ENCODE measurements around the gene PNRC2.

PNRC2 gene

DNA sequence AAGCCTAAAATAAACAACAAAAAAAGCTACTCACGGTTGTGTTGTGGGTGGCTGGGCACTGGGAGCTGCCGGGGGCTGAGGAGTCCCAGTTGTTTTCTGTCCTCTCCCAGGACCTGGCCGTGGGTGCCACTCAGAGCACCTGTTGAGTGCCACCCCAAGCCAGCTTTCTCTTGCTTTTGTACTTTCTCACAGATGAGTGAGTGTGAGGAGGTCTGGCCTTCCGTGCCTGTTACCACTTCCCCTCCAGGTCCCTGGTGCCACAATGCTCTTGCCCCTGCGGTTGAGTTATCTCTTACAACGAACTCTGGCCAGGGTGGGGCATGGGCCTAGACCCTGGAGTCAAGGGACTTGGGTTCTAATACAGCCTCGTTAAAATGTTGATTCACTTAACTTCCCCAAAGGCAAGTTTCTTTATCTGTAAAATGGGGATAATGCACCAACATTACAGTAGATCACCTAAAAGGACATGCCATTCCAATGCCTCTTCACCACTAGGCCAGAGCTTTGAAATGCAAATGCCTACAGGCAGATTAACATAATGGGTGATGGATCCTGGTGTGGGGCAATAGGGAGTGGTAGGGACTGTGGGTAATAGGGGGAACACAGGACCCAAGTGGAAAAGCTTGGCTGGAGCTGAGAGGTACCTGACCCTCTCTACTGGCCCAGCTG is 46.3 kb upstream of the PNRC2 start, which contains the start of gene CNR2:
Gene CNR2 (minus strand): TSS at position 151 of the 669 bp plus-strand sequence. CDS start 37,745 bp downstream, outside the sequence.
- Histone ChIP-seq H4K91ac (ENCODE audit: low read length) (no peak within 1 kb of the TSS), H3K36me3 (ENCODE audit: control insufficient read depth in 1 of 2, insufficient read depth in 2 of 2, low read depth in 1 of 2, low read length in 2 of 2) (no peaks in the 10 kb centered on the region), H3K9ac (ENCODE audit: low read length) (no peak within 1 kb of the TSS), H3K9me3 (ENCODE audit: control insufficient read depth, low read length) (no peaks in the 10 kb centered on the region), H3K23ac (ENCODE audit: low read length in 2 of 2) (no peak within 1 kb of the TSS), H3K27me3 (ENCODE audit: control insufficient read depth in 1 of 2, insufficient read depth in 1 of 2, low read length in 2 of 2) (peaks cover 8 to 41% of the 10 kb centered on the region in 2 experiments), H2BK12ac (ENCODE audit: low read length in 2 of 2) (no peak within 1 kb of the TSS), H3K14ac (ENCODE audit: low read length in 2 of 2) (no peak within 1 kb of the TSS), H3K4me3 (ENCODE audit: insufficient read depth in 1 of 2, low read depth in 1 of 2, low read length in 2 of 2) (no peak within 1 kb of the TSS), H3K18ac (ENCODE audit: low read depth in 1 of 2, low read length in 2 of 2) (no peak within 1 kb of the TSS), H3K27ac (ENCODE audit: low read length, poor library complexity, severe bottlenecking) (no peak within 1 kb of the TSS), H3K4me2 (ENCODE audit: low read length, poor library complexity, severe bottlenecking) (no peak within 1 kb of the TSS), H2AK5ac (ENCODE audit: low read length, severe bottlenecking) (no peak within 1 kb of the TSS), H2BK15ac (ENCODE audit: low read depth, poor library complexity, severe bottlenecking) (no peak within 1 kb of the TSS), H2BK5ac (ENCODE audit: low read depth, low read length, poor library complexity, severe bottlenecking) (no peak within 1 kb of the TSS), H4K8ac (ENCODE audit: low read length) (no peak within 1 kb of the TSS), H2BK120ac (ENCODE audit: low read depth, low read length) (no peak within 1 kb of the TSS), H2AFZ (ENCODE audit: low read depth, low read length) (no peak within 1 kb of the TSS), H3K4ac (ENCODE audit: low read depth in 1 of 2, low read length in 2 of 2) (no peak within 1 kb of the TSS), H3K4me1 (ENCODE audit: control insufficient read depth, insufficient read depth, low read depth, low read length) (peaks cover 3% of the 10 kb centered on the region), H3K79me1 (replicated peaks; ENCODE audit: low read length, poor library complexity, severe bottlenecking) (no peaks in the 10 kb centered on the region)
- WGBS = 60% methylated on average over 7 of the region's 7 CpGs
- DNase-seq = no peak

DNA sequence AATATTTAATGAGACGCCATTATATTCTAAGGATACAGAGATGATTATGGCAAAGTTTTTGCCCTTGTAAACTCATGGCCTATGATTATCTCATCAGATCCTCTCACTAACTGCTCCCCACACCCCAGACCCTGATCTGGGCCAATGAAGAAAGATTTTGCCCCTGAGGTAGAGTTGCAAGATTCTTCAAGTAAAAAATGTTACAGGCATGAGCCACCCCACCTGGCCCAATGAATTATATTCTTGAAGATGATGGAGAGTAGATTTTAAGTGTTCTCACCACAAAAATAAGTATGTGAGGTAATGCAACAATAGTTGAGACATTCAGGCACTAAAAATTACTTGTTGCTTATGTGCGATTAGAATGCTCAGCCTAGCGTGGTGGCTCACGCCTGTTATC is 44.7 kb upstream of the PNRC2 start:
- H3K4me3 ChIP-seq (ENCODE audit: insufficient read depth in 1 of 2, low read depth in 1 of 2, low read length in 2 of 2) = no peak overlapping the region
- no peak overlapping the region for H2AFZ ChIP-seq (ENCODE audit: low read depth, low read length)
- H2BK12ac ChIP-seq (ENCODE audit: low read length in 2 of 2) = no peak overlapping the region
- H3K23ac ChIP-seq (ENCODE audit: low read length in 2 of 2) = no peak overlapping the region
- no peak overlapping the region for H3K4ac ChIP-seq (ENCODE audit: low read depth in 1 of 2, low read length in 2 of 2)
- no peak overlapping the region for H3K14ac ChIP-seq (ENCODE audit: low read length in 2 of 2)
- no peak overlapping the region for H2BK5ac ChIP-seq (ENCODE audit: low read depth, low read length, poor library complexity, severe bottlenecking)
- no peak overlapping the region for H4K8ac ChIP-seq (ENCODE audit: low read length)
- DNase-seq = no peak
- H3K9me3 ChIP-seq (ENCODE audit: control insufficient read depth, low read length) = no peaks in the 10 kb centered on the region
- H3K18ac ChIP-seq (ENCODE audit: low read depth in 1 of 2, low read length in 2 of 2) = no peak overlapping the region
- H3K4me2 ChIP-seq (ENCODE audit: low read length, poor library complexity, severe bottlenecking) = no peak overlapping the region
- WGBS = 95% methylated on average over 4 of the region's 4 CpGs
- H2BK120ac ChIP-seq (ENCODE audit: low read depth, low read length) = no peak overlapping the region
- no peaks in the 10 kb centered on the region for H3K79me1 ChIP-seq (replicated peaks; ENCODE audit: low read length, poor library complexity, severe bottlenecking)
- no peak overlapping the region for H4K91ac ChIP-seq (ENCODE audit: low read length)
- no peak overlapping the region for H2BK15ac ChIP-seq (ENCODE audit: low read depth, poor library complexity, severe bottlenecking)
- peaks cover 3% of the 10 kb centered on the region for H3K4me1 ChIP-seq (ENCODE audit: control insufficient read depth, insufficient read depth, low read depth, low read length)
- H3K9ac ChIP-seq (ENCODE audit: low read length) = no peak overlapping the region
- no peak overlapping the region for H2AK5ac ChIP-seq (ENCODE audit: low read length, severe bottlenecking)
- H3K27ac ChIP-seq (ENCODE audit: low read length, poor library complexity, severe bottlenecking) = no peak overlapping the region
- H3K27me3 ChIP-seq (ENCODE audit: control insufficient read depth in 1 of 2, insufficient read depth in 1 of 2, low read length in 2 of 2) = peaks cover 0 to 26% of the 10 kb centered on the region in 2 experiments
- no peaks in the 10 kb centered on the region for H3K36me3 ChIP-seq (ENCODE audit: control insufficient read depth in 1 of 2, insufficient read depth in 2 of 2, low read depth in 1 of 2, low read length in 2 of 2)

DNA sequence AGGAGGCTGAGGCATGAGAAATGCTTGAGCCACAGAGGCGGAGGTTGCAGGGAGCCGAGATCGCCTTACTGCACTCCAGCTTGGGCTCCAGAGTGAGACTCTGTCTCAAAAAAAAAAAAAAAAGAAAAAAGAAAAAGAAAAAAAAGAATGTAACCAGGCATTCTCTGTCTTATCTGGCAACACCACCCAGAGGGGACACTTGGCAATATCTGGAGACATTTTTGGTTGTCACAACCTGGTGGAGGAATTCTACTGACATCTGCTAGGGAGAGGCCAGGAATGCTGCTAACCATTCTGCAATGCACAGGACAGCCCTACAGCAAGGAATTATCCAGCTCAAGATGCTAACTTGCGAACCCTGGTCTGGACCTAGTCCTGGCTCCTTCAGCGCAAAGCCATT is 44.2 kb upstream of the PNRC2 start:
- no peak overlapping the region for H3K14ac ChIP-seq (ENCODE audit: low read length in 2 of 2)
- no peak overlapping the region for H3K4ac ChIP-seq (ENCODE audit: low read depth in 1 of 2, low read length in 2 of 2)
- H2AK5ac ChIP-seq (ENCODE audit: low read length, severe bottlenecking) = no peak overlapping the region
- no peak overlapping the region for H3K23ac ChIP-seq (ENCODE audit: low read length in 2 of 2)
- no peak overlapping the region for H3K27ac ChIP-seq (ENCODE audit: low read length, poor library complexity, severe bottlenecking)
- no peak overlapping the region for H3K4me3 ChIP-seq (ENCODE audit: insufficient read depth in 1 of 2, low read depth in 1 of 2, low read length in 2 of 2)
- H4K91ac ChIP-seq (ENCODE audit: low read length) = no peak overlapping the region
- no peak overlapping the region for H2BK12ac ChIP-seq (ENCODE audit: low read length in 2 of 2)
- no peak overlapping the region for H2BK5ac ChIP-seq (ENCODE audit: low read depth, low read length, poor library complexity, severe bottlenecking)
- H2BK15ac ChIP-seq (ENCODE audit: low read depth, poor library complexity, severe bottlenecking) = no peak overlapping the region
- H2BK120ac ChIP-seq (ENCODE audit: low read depth, low read length) = no peak overlapping the region
- no peak overlapping the region for H2AFZ ChIP-seq (ENCODE audit: low read depth, low read length)
- H3K79me1 ChIP-seq (replicated peaks; ENCODE audit: low read length, poor library complexity, severe bottlenecking) = no peaks in the 10 kb centered on the region
- H3K4me2 ChIP-seq (ENCODE audit: low read length, poor library complexity, severe bottlenecking) = no peak overlapping the region
- WGBS = 90% methylated on average over 5 of the region's 5 CpGs
- peaks cover 0 to 26% of the 10 kb centered on the region in 2 experiments for H3K27me3 ChIP-seq (ENCODE audit: control insufficient read depth in 1 of 2, insufficient read depth in 1 of 2, low read length in 2 of 2)
- DNase-seq = no peak
- no peak overlapping the region for H4K8ac ChIP-seq (ENCODE audit: low read length)
- H3K4me1 ChIP-seq (ENCODE audit: control insufficient read depth, insufficient read depth, low read depth, low read length) = peaks cover 3% of the 10 kb centered on the region
- H3K36me3 ChIP-seq (ENCODE audit: control insufficient read depth in 1 of 2, insufficient read depth in 2 of 2, low read depth in 1 of 2, low read length in 2 of 2) = no peaks in the 10 kb centered on the region
- no peak overlapping the region for H3K9ac ChIP-seq (ENCODE audit: low read length)
- H3K9me3 ChIP-seq (ENCODE audit: control insufficient read depth, low read length) = no peaks in the 10 kb centered on the region
- no peak overlapping the region for H3K18ac ChIP-seq (ENCODE audit: low read depth in 1 of 2, low read length in 2 of 2)

DNA sequence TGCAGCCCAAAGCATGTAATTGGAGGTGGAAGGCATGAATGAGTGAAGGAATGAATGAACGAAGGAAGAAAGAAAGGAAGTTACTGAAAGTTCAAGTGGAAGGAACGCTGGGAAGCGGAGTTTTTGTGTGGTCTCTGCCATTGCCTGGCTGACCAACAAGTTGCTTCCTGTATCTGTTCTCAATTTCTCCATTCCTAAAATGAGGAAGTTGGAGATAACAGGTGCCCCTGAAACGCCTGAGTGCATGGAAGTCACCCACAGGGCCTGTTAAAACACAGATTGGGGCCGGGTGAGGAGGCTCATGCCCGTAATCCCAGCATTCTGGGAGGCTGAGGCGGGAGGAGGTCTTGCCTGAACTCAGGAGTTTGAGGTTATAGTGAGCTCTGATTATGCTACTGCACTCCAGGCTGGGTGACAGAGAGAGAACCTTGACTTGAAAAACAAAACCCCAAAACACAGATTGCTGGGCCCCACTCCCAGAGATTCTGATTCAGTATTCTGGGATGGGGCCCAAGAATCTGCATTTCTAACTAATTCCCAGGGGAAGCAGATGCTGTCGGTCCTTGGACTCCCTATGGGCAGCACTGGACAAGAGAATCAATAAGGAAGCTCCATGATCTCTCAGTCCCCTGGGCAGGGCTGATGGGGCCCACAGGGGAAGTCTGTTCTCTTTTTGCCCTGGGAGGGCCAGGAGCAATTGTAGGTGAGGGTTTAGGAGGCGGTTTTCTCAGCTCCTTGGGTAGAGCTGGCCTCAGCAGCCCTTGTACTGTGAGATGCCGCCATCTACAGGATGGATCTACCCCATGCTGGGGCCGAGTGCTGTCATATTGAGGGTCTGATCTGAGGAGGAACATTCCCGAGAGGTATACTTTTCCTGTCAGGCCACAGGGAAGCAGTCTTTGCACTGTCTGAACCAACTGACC is 43.2 kb upstream of the PNRC2 start:
- no peaks in the 10 kb centered on the region for H3K36me3 ChIP-seq (ENCODE audit: control insufficient read depth in 1 of 2, insufficient read depth in 2 of 2, low read depth in 1 of 2, low read length in 2 of 2)
- no peak overlapping the region for H2BK5ac ChIP-seq (ENCODE audit: low read depth, low read length, poor library complexity, severe bottlenecking)
- H2AK5ac ChIP-seq (ENCODE audit: low read length, severe bottlenecking) = no peak overlapping the region
- no peak overlapping the region for H4K91ac ChIP-seq (ENCODE audit: low read length)
- H2BK12ac ChIP-seq (ENCODE audit: low read length in 2 of 2) = no peak overlapping the region
- H2BK15ac ChIP-seq (ENCODE audit: low read depth, poor library complexity, severe bottlenecking) = no peak overlapping the region
- no peak overlapping the region for H4K8ac ChIP-seq (ENCODE audit: low read length)
- H3K4ac ChIP-seq (ENCODE audit: low read depth in 1 of 2, low read length in 2 of 2) = no peak overlapping the region
- H3K4me2 ChIP-seq (ENCODE audit: low read length, poor library complexity, severe bottlenecking) = no peak overlapping the region
- DNase-seq = peak; percentile 72
- 61% methylated on average over 12 of the region's 12 CpGs for WGBS
- H3K79me1 ChIP-seq (replicated peaks; ENCODE audit: low read length, poor library complexity, severe bottlenecking) = no peaks in the 10 kb centered on the region
- no peak overlapping the region for H3K27ac ChIP-seq (ENCODE audit: low read length, poor library complexity, severe bottlenecking)
- H3K4me1 ChIP-seq (ENCODE audit: control insufficient read depth, insufficient read depth, low read depth, low read length) = peaks cover 3% of the 10 kb centered on the region
- H3K9me3 ChIP-seq (ENCODE audit: control insufficient read depth, low read length) = no peaks in the 10 kb centered on the region
- H3K23ac ChIP-seq (ENCODE audit: low read length in 2 of 2) = no peak overlapping the region
- H2BK120ac ChIP-seq (ENCODE audit: low read depth, low read length) = no peak overlapping the region
- peaks cover 0 to 16% of the 10 kb centered on the region in 2 experiments for H3K27me3 ChIP-seq (ENCODE audit: control insufficient read depth in 1 of 2, insufficient read depth in 1 of 2, low read length in 2 of 2)
- no peak overlapping the region for H3K14ac ChIP-seq (ENCODE audit: low read length in 2 of 2)
- H3K18ac ChIP-seq (ENCODE audit: low read depth in 1 of 2, low read length in 2 of 2) = no peak overlapping the region
- no peak overlapping the region for H3K4me3 ChIP-seq (ENCODE audit: insufficient read depth in 1 of 2, low read depth in 1 of 2, low read length in 2 of 2)
- no peak overlapping the region for H3K9ac ChIP-seq (ENCODE audit: low read length)
- H2AFZ ChIP-seq (ENCODE audit: low read depth, low read length) = no peak overlapping the region

All from mesenchymal stem cell (in vitro differentiated cells and primary cell).